A549 (cell line): ENCODE data around the gene FREM1.

Source experiments
- CHD2 ChIP-seq: fragments of 150-350 bp; IDR thresholded peaks from 2 replicates; pipeline ENCODE4 v1.6.1; 2014; ENCODE audit warnings: low read length; ENCODE audit not compliant: partially characterized antibody
- CTCF ChIP-seq: fragments of >200 bp; sonication (Bioruptor Twin); formaldehyde crosslinking; IDR thresholded peaks from 3 replicates; pipeline ENCODE4 v1.5.1; 2016
- POLR2A ChIP-seq: IDR thresholded peaks from 2 replicates; pipeline ENCODE4 v1.6.1; 2012; ENCODE audit warnings: mild to moderate bottlenecking, low read length

DNA sequence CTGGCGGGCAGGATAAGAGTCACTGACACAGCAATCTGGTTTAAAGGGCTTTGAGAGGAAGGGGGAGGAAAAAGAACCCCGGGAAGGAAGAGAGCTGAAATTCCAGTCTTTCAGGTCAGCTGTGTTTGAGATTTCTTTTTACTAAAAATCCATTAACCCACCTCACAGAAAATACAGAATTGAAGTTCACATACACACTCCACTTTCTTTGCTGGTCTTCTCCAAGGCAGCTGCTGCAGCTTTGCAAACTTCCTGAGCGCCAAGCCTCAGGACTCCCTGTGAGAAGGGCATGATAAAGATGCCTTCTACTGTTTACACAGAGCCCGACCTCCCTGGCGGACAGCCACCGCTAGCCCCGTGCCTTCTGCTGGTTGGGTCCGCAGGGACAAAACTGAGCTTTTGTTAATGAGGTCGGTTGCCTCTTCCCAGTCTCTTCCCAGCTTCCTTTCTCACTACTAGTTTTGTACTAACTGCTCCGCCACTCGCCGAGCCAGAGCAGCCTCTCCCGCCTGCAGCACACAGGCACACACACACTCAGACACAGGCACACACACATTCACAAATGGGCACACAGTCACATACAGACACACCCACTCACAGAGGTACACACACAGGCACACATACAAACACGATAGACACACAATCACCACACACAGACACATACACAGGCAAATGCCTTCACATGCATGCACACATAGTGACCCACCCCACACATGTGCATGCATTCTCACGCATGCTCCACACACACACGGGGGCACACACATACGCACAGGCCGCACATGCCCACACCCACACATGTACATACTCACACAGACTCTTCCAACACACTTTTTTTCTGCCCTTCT is at the start of gene FREM1:
- TF ChIP-seq CTCF, result no peak
- TF ChIP-seq POLR2A, result no peak
- TF ChIP-seq CHD2, result no peak
